SK-N-SH (cell line): Measurements from ENCODE around the gene SMYD3.

ENCODE experiments used
- CTCF ChIP-seq: fragments of 200-600 bp; sonication (generic); IDR thresholded peaks from 2 replicates; pipeline ENCODE4 v1.6.1; 2017; ENCODE audit warnings: antibody characterized with exemption, mild to moderate bottlenecking, moderate library complexity
- IRF3 ChIP-seq: fragments of 150-350 bp; IDR thresholded peaks from 2 replicates; pipeline ENCODE4 v1.6.1; 2016; ENCODE audit warnings: mild to moderate bottlenecking, low read depth, low read length
- MXI1 ChIP-seq: IDR thresholded peaks from 2 replicates; pipeline ENCODE4 v1.6.1; 2012; ENCODE audit warnings: mild to moderate bottlenecking, low read depth, low read length, improper control_type of control experiment
- PBX3 ChIP-seq: IDR thresholded peaks from 2 replicates; pipeline ENCODE4; 2012
- POLR2AphosphoS5 ChIP-seq: IDR thresholded peaks from 2 replicates; pipeline ENCODE4 v1.6.1; 2012; ENCODE audit warnings: low read depth, low read length
- TF ChIP-seq, protein P1 (sequence below): fragments of 150-350 bp; IDR thresholded peaks from 2 replicates; pipeline ENCODE4 v1.6.1; 2017; ENCODE audit warnings: antibody characterized with exemption, low read length, low read depth, borderline replicate concordance

DNA sequence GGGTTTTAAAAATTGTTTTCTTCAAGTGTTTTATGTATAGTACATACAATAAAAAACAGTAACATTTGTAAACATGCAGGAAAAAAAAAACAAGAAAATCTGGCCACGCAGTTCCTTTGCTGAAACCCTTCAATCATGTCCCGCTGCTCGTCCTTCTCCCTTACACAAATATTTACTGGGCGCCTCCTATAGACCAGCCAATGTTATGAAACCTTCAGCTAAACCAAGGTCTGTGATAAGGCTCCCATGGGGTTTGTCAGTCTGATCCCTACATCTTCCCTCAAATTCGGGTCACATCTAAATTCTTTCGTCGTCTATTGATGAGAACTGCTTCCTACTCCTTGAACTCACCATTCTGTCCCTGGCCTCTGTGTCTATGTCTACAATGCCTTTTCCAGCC is 583.9 kb downstream of the SMYD3 start:
- TF ChIP-seq PBX3 (no peak), MXI1 (no peak), CTCF (no peak), POLR2AphosphoS5 (no peak), IRF3 (no peak)
- TF ChIP-seq, protein P1, sequence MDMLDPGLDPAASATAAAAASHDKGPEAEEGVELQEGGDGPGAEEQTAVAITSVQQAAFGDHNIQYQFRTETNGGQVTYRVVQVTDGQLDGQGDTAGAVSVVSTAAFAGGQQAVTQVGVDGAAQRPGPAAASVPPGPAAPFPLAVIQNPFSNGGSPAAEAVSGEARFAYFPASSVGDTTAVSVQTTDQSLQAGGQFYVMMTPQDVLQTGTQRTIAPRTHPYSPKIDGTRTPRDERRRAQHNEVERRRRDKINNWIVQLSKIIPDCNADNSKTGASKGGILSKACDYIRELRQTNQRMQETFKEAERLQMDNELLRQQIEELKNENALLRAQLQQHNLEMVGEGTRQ: no peak
